Measurements from ENCODE around the gene C9orf43.

C9orf43 gene

GRCh38 chr9:113444736-113445135, 34.2 kb downstream of the C9orf43 start:
- no peak overlapping the region for H3K4me3 ChIP-seq (ENCODE audit: low read depth, low read length)
- DNase-seq (ENCODE audit: low read depth): no peak
- no peak for TF ChIP-seq CTCF (conservative IDR thresholded peaks at IDR 0.05; ENCODE audit: low read depth, low read length)

- TF ChIP-seq CTCF (conservative IDR thresholded peaks at IDR 0.05; ENCODE audit: low read depth, low read length): peak; percentile 53
- H3K4me3 ChIP-seq (ENCODE audit: low read depth, low read length): no peak overlapping the region
- peak; percentile 67 for DNase-seq (ENCODE audit: low read depth)
Observed at GRCh38 chr9:113446323-113446740, 35.8 kb downstream of the C9orf43 start.

GRCh38 chr9:113449376-113449775, 38.8 kb downstream of the C9orf43 start:
- no peak for TF ChIP-seq CTCF (conservative IDR thresholded peaks at IDR 0.05; ENCODE audit: low read depth, low read length)
- H3K4me3 ChIP-seq (ENCODE audit: low read depth, low read length): no peak overlapping the region
- no peak for DNase-seq (ENCODE audit: low read depth)

GRCh38 chr9:113452113-113452605, 41.6 kb downstream of the C9orf43 start:
- no peak for DNase-seq (ENCODE audit: low read depth)
- no peak for TF ChIP-seq CTCF (conservative IDR thresholded peaks at IDR 0.05; ENCODE audit: low read depth, low read length)
- H3K4me3 ChIP-seq (ENCODE audit: low read depth, low read length): no peak overlapping the region

GRCh38 chr9:113454914-113455761, 44.6 kb downstream of the C9orf43 start:
- no peak for TF ChIP-seq CTCF (conservative IDR thresholded peaks at IDR 0.05; ENCODE audit: low read depth, low read length)
- H3K4me3 ChIP-seq (ENCODE audit: low read depth, low read length): no peak overlapping the region
- peak; percentile 91 for DNase-seq (ENCODE audit: low read depth)

GRCh38 chr9:113456235-113456634, 45.7 kb downstream of the C9orf43 start:
- peak; percentile 53 for DNase-seq (ENCODE audit: low read depth)
- no peak overlapping the region for H3K4me3 ChIP-seq (ENCODE audit: low read depth, low read length)
- TF ChIP-seq CTCF (conservative IDR thresholded peaks at IDR 0.05; ENCODE audit: low read depth, low read length): no peak

GRCh38 chr9:113461285-113461684, 50.7 kb downstream of the C9orf43 start:
- DNase-seq (ENCODE audit: low read depth): no peak
- H3K4me3 ChIP-seq (ENCODE audit: low read depth, low read length): no peak overlapping the region
- no peak for TF ChIP-seq CTCF (conservative IDR thresholded peaks at IDR 0.05; ENCODE audit: low read depth, low read length)
